Endothelial cell of umbilical vein (primary cell): ENCODE data around the gene CCNI.

Experiments
- CTCF ChIP-seq, 2 donors: IDR thresholded peaks; 1 replicate in 1 of 2; 2 replicates in 1 of 2; pipeline ENCODE4 v1.5.1; 2011; ENCODE audit warnings: low read length in 2 of 2, mild to moderate bottlenecking in 2 of 2, moderate library complexity in 2 of 2, control low read depth in 1 of 2, inconsistent platforms in 1 of 2, low read depth in 1 of 2; ENCODE audit not compliant: insufficient read depth in 1 of 2; ENCODE audit errors: extremely low read depth in 1 of 2
- EZH2 ChIP-seq: IDR thresholded peaks from 2 replicates; pipeline ENCODE4 v1.6.1; 2012; ENCODE audit warnings: borderline replicate concordance, low read depth, mild to moderate bottlenecking, moderate library complexity, low read length, inconsistent platforms; ENCODE audit not compliant: severe bottlenecking
- FOS ChIP-seq: IDR thresholded peaks from 2 replicates; pipeline ENCODE4 v1.6.1; 2011; ENCODE audit warnings: mild to moderate bottlenecking, low read length, moderate library complexity, borderline replicate concordance; ENCODE audit not compliant: insufficient read depth
- GATA2 ChIP-seq: IDR thresholded peaks from 2 replicates; pipeline ENCODE4 v1.7.0; 2011; ENCODE audit warnings: low read depth, mild to moderate bottlenecking, moderate library complexity, mixed read lengths, low read length; ENCODE audit not compliant: insufficient read length, insufficient read depth
- JUN ChIP-seq: IDR thresholded peaks from 2 replicates; pipeline ENCODE4 v1.6.1; 2011; ENCODE audit warnings: borderline replicate concordance, low read depth; ENCODE audit not compliant: insufficient read length, insufficient read depth
- MAX ChIP-seq: IDR thresholded peaks from 2 replicates; pipeline ENCODE4 v1.6.1; 2011; ENCODE audit not compliant: insufficient read depth, insufficient read length
- POLR2A ChIP-seq: IDR thresholded peaks from 2 replicates; pipeline ENCODE4 v1.6.1; 2012; ENCODE audit warnings: low read depth, mild to moderate bottlenecking, control low read depth, low read length
- POLR2AphosphoS5 ChIP-seq: IDR thresholded peaks from 2 replicates; pipeline ENCODE4 v1.6.1; 2012; ENCODE audit warnings: low read depth, mild to moderate bottlenecking, control low read depth, low read length, moderate library complexity; ENCODE audit not compliant: insufficient read depth

DNA sequence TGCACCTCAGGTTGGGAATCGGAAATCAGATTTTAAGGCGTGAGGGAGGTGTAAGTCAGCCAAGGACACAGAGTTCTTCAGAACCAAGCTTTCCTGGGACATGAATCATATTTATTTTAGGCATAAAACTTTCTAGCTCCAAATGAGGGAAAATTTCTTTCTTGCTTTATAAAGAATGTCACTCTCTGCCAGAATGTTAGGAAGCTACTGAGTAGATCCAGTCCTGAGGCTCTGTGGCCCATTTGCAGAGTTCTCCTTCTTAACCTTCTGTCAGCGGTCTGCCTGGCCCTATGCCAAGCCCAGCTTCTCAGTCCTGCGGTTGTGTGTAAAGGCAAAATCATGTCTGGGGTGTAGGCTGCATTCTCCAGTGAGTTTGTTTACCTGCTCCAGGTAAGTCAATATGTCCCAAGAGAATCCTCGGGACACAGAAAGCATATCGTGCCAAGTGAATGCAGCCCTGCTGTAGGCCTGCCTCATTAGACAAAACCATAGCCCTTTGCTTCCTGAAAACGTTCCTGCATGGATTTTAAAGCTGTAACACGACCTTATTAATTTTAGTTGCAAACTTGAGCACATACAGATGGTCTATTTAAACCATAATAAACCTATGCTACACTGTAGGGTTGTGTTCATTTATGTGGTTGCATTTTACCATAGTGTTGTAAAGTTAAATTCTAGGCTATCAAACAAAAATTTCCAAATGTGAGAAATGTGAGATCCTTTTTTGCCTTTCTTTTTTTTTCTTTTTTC lies 29.2 kb upstream of the CCNI start:
- no peak for TF ChIP-seq JUN
- no peak for TF ChIP-seq POLR2A
- no peak for TF ChIP-seq POLR2AphosphoS5
- no peak for TF ChIP-seq CTCF (IDR thresholded peaks at IDR 0.05; ENCODE audit: extremely low read depth in 1 of 2, insufficient read depth in 1 of 2, low read depth in 1 of 2, low read length in 2 of 2)
- no peak for TF ChIP-seq EZH2
- no peak for TF ChIP-seq MAX
- TF ChIP-seq FOS, result no peak
- TF ChIP-seq GATA2, result no peak
